Tibial artery (tissue), 4 donors: Measurements from ENCODE around the gene SRRM3.

Experiments used
- DNase-seq, 2 donors: peaks; one replicate each; pipeline ENCODE4 v3.0.0-alpha.2; 2019
- H3K27ac ChIP-seq, 2 donors: fragments of 200-600 bp; sonication (generic) in 1 of 2; 1 replicate in 1 of 2; 2 replicates in 1 of 2; pipeline ENCODE4 v1.5.1; 2018 to 2019; ENCODE audit warnings: mild to moderate bottlenecking in 1 of 2
- H3K27me3 ChIP-seq, 2 donors: fragments of 200-600 bp; sonication (generic) in 1 of 2; one replicate each; pipeline versions ENCODE4 v1.5.1 to v1.6.0; 2016 to 2019
- H3K36me3 ChIP-seq, 3 donors: fragments of 200-600 bp; sonication (generic) in 2 of 3; one replicate each; pipeline ENCODE4 v1.5.1; 2016 to 2019; ENCODE audit warnings: mild to moderate bottlenecking in 2 of 3
- H3K4me1 ChIP-seq, 4 donors: fragments of 200-600 bp; sonication (generic) in 2 of 4; 1 replicate in 3 of 4; 2 replicates in 1 of 4; pipeline ENCODE4 v1.5.1; 2016 to 2019
- H3K4me3 ChIP-seq, 2 donors: fragments of 200-600 bp; sonication (generic) in 1 of 2; 1 replicate in 1 of 2; 2 replicates in 1 of 2; pipeline ENCODE4 v1.5.1; 2018 to 2019; ENCODE audit warnings: mild to moderate bottlenecking in 2 of 2
- H3K9me3 ChIP-seq, 3 donors: fragments of 200-600 bp; sonication (generic) in 1 of 3; one replicate each; pipeline ENCODE4 v1.5.1; 2016 to 2019
- CTCF ChIP-seq, 2 experiments: fragments of 200-600 bp in 1 of 2; fragments of 450-650 bp in 1 of 2; IDR thresholded peaks; one replicate each; pipeline ENCODE4 v1.5.1; 2017 to 2019; ENCODE audit warnings: antibody characterized with exemption in 2 of 2, mild to moderate bottlenecking in 1 of 2, moderate library complexity in 1 of 2
- intact Hi-C: fragments of 100-400 bp; cut with DNase I; formaldehyde crosslinking; loops from one replicate; pipeline ENCODE4 v1.15.0; 2023; ENCODE audit warnings: low total_unique reads

The SRRM3 gene

GRCh38 chr7:76191783-76192240 lies 9.9 kb upstream of the SRRM3 start:
- Histone ChIP-seq H3K36me3 (no peaks in the 10 kb centered on the region), H3K27me3 (peaks cover 0 to 30% of the 10 kb centered on the region in 2 donors), H3K27ac (no peak overlapping the region), H3K4me3 (no peak overlapping the region), H3K9me3 (peaks cover 0 to 5% (median 0%) of the 10 kb centered on the region in 3 donors), H3K4me1 (no peaks in the 10 kb centered on the region)
- no peak for TF ChIP-seq CTCF (IDR thresholded peaks at IDR 0.05)
- DNase-seq: no peak
- intact Hi-C loops: no loop called here

GRCh38 chr7:76193466-76193865 lies 8.2 kb upstream of the SRRM3 start:
- no peak for DNase-seq
- H3K9me3 ChIP-seq: peaks cover 0 to 5% (median 0%) of the 10 kb centered on the region in 3 donors
- no peak overlapping the region for H3K27ac ChIP-seq
- peaks cover 0 to 26% of the 10 kb centered on the region in 2 donors for H3K27me3 ChIP-seq
- intact Hi-C loops: no loop called here
- H3K4me1 ChIP-seq: no peaks in the 10 kb centered on the region
- no peaks in the 10 kb centered on the region for H3K36me3 ChIP-seq
- TF ChIP-seq CTCF (IDR thresholded peaks at IDR 0.05): no peak
- H3K4me3 ChIP-seq: no peak overlapping the region

GRCh38 chr7:76193883-76194282 lies 7.8 kb upstream of the SRRM3 start:
- H3K9me3 ChIP-seq: peaks cover 0 to 5% (median 0%) of the 10 kb centered on the region in 3 donors
- no peak overlapping the region for H3K27ac ChIP-seq
- intact Hi-C loops: no loop called here
- no peak for DNase-seq
- H3K27me3 ChIP-seq: peaks cover 0 to 30% of the 10 kb centered on the region in 2 donors
- no peaks in the 10 kb centered on the region for H3K4me1 ChIP-seq
- H3K36me3 ChIP-seq: no peaks in the 10 kb centered on the region
- no peak for TF ChIP-seq CTCF (IDR thresholded peaks at IDR 0.05)
- H3K4me3 ChIP-seq: no peak overlapping the region

GRCh38 chr7:76196786-76197185 lies 4.9 kb upstream of the SRRM3 start:
- intact Hi-C loops: no loop called here
- peaks cover 0 to 5% (median 4%) of the 10 kb centered on the region in 4 donors for H3K4me1 ChIP-seq
- peaks cover 0 to under 1% (median 0%) of the 10 kb centered on the region in 3 donors for H3K9me3 ChIP-seq
- no peak for DNase-seq
- H3K4me3 ChIP-seq: no peak overlapping the region
- H3K36me3 ChIP-seq: no peaks in the 10 kb centered on the region
- peaks cover 0 to 52% of the 10 kb centered on the region in 2 donors for H3K27me3 ChIP-seq
- no peak for TF ChIP-seq CTCF (IDR thresholded peaks at IDR 0.05)
- no peak overlapping the region for H3K27ac ChIP-seq

- Histone ChIP-seq H3K27ac (no peak overlapping the region), H3K36me3 (no peaks in the 10 kb centered on the region), H3K27me3 (peaks cover 0 to 59% of the 10 kb centered on the region in 2 donors), H3K4me1 (peaks cover 0 to 11% (median 6%) of the 10 kb centered on the region in 4 donors), H3K9me3 (no peaks in the 10 kb centered on the region), H3K4me3 (no peak overlapping the region)
- no peak for DNase-seq
- intact Hi-C loops: no loop called here
- TF ChIP-seq CTCF (IDR thresholded peaks at IDR 0.05): no peak
Measured at GRCh38 chr7:76198202-76198601, 3.5 kb upstream of the SRRM3 start.

GRCh38 chr7:76202666-76203030 lies 952 bp downstream of the SRRM3 start:
- H3K36me3 ChIP-seq: no peaks in the 10 kb centered on the region
- H3K4me3 ChIP-seq: no peak overlapping the region
- no peaks in the 10 kb centered on the region for H3K9me3 ChIP-seq
- no peak for TF ChIP-seq CTCF (IDR thresholded peaks at IDR 0.05)
- peaks cover 0 to 70% of the 10 kb centered on the region in 2 donors for H3K27me3 ChIP-seq
- H3K27ac ChIP-seq: no peak overlapping the region
- intact Hi-C loops: no loop called here
- H3K4me1 ChIP-seq: peaks cover 0 to 11% (median 6%) of the 10 kb centered on the region in 4 donors
- no peak for DNase-seq
